T-helper 2 cell treated with Interferon-gamma antibody and Interleukin-4, amounts not matched to agents 100 ng/mL and 5 ng/mL, for 36 hours (primary cell): ENCODE measurements around the gene ANKRD6. TPM values are rescaled to one million over a fixed set of nuclear protein-coding genes. Genes with fewer than 3 reads are reported as not detected.

Experiments
- intact Hi-C: fragments of 100-400 bp; cut with micrococcal nuclease; formaldehyde crosslinking; loops from one replicate; pipeline ENCODE4 v1.15.1; 2023
- total RNA-seq: library from RNA; stranded (reverse); gene quantifications from 2 replicates; pipeline ENCODE4 v1.2.3, GENCODE V29; 2022

ANKRD6 gene
- total RNA-seq, 1 donor from 2014 or later, result 0.93 TPM

DNA sequence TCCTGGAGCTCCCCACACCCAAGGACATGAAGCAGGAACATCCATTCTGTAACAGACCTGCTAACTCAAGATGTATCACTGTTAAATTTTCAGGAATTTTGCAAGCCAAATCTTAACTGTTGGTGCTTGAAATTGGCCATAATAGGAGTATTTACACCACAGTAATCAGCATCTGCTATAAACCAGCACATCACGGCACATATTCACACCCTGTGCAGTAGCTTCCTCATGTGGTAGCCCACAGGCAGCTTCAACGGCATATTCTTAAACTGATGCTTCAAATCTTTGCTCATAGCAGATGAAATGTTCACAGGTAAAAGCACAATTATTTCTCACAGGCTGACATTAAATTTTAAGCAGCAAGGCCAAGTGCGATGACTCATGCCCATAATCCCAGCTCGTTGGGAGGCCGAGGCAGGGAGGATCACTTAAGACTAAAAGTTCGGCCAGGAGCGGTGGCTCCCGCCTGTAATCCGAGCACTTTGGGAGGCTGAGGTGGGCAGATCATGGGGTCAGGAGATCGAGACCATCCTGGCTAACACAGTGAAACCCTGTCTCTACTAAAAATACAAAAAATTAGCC lies 249.1 kb downstream of the ANKRD6 start:
- intact Hi-C loops, result no loop called here

DNA sequence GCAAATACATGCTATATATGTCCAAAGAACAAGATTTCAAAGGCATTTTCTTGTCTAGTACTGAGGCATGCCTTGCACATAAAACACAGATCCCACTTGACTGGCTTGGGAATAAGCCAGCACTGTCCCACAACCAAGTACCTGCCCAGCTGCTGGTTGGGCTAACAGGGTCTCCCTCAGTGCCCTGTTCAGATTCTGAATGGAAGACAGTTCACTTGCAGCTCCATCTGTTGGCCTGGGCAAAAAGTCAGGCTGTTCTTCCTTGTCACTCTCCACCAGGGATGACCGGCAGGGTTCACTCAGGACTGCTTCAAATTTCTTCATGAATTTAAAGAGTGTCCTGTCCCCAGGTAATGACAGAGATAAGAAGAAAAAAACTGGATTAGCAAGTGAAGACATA lies 250.0 kb downstream of the ANKRD6 start:
- intact Hi-C loops, result no loop called here

Other genes with a start within 250 kb of the ANKRD6 start
- gene GABRR1, start 215.8 kb upstream of the ANKRD6 start, total RNA-seq, result not detected in 2 replicates
- 0.73 and 1.2 TPM in 2 replicates for gene GABRR2, start 117.9 kb upstream of the ANKRD6 start, total RNA-seq
- gene UBE2J1, start 80.4 kb upstream of the ANKRD6 start, total RNA-seq, result 33.6 and 33.9 TPM in 2 replicates
- gene RRAGD, start 20.9 kb upstream of the ANKRD6 start, total RNA-seq, result 3.7 and 4.5 TPM in 2 replicates
- 30.5 and 31.0 TPM in 2 replicates for gene LYRM2, start 205.6 kb downstream of the ANKRD6 start, total RNA-seq